Testis (tissue), 2 donors: Measurements from ENCODE around the gene CBX8.

Source experiments
- POLR2A ChIP-seq: fragments of 450-650 bp; IDR thresholded peaks from one replicate; pipeline ENCODE4 v1.6.1; 2017; ENCODE audit warnings: antibody characterized with exemption, mild to moderate bottlenecking, moderate library complexity
- TF ChIP-seq, protein P1 (sequence below), 3 experiments: fragments of 450-650 bp in 2 of 3; fragments of 200-600 bp in 1 of 3; sonication (generic) in 1 of 3; IDR thresholded peaks; one replicate each; pipeline ENCODE4 v1.5.1; 2016 to 2019; ENCODE audit warnings: antibody characterized with exemption in 3 of 3, mild to moderate bottlenecking in 2 of 3, moderate library complexity in 1 of 3

DNA sequence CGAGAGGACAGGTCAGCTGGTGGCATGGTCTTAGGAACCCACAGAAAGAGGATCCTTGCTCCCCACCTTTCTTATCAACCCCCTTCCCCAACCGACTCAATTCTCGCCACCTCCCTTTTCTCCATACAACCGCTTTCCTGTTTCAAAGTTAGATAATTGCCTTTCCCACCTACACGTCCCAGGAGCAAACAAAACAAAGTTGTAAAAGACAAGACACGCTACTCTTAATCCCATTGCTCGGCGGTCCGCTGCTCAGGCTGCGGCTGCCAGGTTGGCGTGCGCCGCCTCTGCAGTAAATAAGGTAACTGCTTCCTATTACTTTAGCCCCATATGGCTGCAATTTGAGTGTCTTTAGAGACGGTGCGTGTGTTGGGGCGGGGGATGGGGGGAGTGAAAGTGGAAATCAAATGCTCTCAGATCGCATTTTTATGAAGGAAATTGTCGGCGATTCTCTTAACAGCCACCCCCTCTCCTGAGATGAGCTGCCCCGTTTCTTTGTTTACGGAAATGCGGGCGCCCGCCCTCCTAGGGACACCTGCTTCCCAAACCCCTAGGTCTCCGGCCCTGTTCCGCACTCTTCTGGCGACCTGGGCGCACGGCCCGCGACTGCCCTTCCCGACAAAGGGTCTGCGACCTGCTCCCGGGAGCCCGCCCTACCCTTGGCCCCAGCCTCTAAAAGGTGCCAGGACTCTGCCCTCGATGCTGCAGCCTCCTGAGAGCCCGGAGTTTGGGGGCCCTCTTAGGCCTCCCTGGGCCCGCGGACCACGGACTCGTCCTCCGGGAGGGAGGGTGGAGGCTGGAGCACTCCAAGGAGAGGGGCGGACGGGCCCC lies 3.7 kb upstream of the CBX8 start:
- TF ChIP-seq, protein P1, sequence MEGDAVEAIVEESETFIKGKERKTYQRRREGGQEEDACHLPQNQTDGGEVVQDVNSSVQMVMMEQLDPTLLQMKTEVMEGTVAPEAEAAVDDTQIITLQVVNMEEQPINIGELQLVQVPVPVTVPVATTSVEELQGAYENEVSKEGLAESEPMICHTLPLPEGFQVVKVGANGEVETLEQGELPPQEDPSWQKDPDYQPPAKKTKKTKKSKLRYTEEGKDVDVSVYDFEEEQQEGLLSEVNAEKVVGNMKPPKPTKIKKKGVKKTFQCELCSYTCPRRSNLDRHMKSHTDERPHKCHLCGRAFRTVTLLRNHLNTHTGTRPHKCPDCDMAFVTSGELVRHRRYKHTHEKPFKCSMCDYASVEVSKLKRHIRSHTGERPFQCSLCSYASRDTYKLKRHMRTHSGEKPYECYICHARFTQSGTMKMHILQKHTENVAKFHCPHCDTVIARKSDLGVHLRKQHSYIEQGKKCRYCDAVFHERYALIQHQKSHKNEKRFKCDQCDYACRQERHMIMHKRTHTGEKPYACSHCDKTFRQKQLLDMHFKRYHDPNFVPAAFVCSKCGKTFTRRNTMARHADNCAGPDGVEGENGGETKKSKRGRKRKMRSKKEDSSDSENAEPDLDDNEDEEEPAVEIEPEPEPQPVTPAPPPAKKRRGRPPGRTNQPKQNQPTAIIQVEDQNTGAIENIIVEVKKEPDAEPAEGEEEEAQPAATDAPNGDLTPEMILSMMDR (IDR thresholded peaks at IDR 0.05) = no peak
- TF ChIP-seq POLR2A = no peak
